DOHH2 (cell line): ENCODE measurements around the gene KRTAP19-2.

Source experiments
- H3F3A ChIP-seq: fragments of 200-600 bp; sonication (generic), shearing (Covaris generic); 2 replicates; pipeline ENCODE4 v1.6.0; 2016; ENCODE audit warnings: antibody characterized with exemption, mild to moderate bottlenecking; ENCODE audit not compliant: control insufficient read depth, insufficient read depth
- H3K27ac ChIP-seq: fragments of 200-600 bp; sonication (generic); 2 replicates; pipeline ENCODE4 v1.5.1; 2014; ENCODE audit warnings: low read depth, mild to moderate bottlenecking, low read length, moderate library complexity
- H3K27me3 ChIP-seq: fragments of 200-600 bp; sonication (generic); 2 replicates; pipeline ENCODE4 v1.6.1; 2014; ENCODE audit warnings: mild to moderate bottlenecking, low read length, mixed read lengths; ENCODE audit not compliant: control insufficient read depth
- H3K36me3 ChIP-seq: fragments of 200-600 bp; sonication (generic); 2 replicates; pipeline ENCODE4 v1.6.1; 2014; ENCODE audit warnings: mild to moderate bottlenecking, low read length, moderate library complexity, mixed read lengths; ENCODE audit not compliant: control insufficient read depth
- H3K4me1 ChIP-seq: fragments of 200-600 bp; sonication (generic); 2 replicates; pipeline ENCODE4 v1.6.1; 2014; ENCODE audit warnings: mild to moderate bottlenecking, low read length, mixed read lengths; ENCODE audit not compliant: control insufficient read depth
- H3K4me2 ChIP-seq: fragments of 200-600 bp; sonication (generic); 2 replicates; pipeline ENCODE4 v1.6.0; 2014; ENCODE audit warnings: mild to moderate bottlenecking, low read length, moderate library complexity
- H3K4me3 ChIP-seq: fragments of 200-600 bp; sonication (generic); 2 replicates; pipeline ENCODE4 v1.5.1; 2014; ENCODE audit warnings: mild to moderate bottlenecking, low read length, mixed read lengths
- H3K79me2 ChIP-seq: fragments of 200-600 bp; sonication (generic); 2 replicates; pipeline ENCODE4 v1.6.1; 2014; ENCODE audit warnings: mild to moderate bottlenecking, low read length, mixed read lengths; ENCODE audit not compliant: control insufficient read depth
- H3K9me2 ChIP-seq: fragments of 200-600 bp; sonication (generic); replicated peaks from 2 replicates; pipeline ENCODE4 v1.6.1; 2014; ENCODE audit warnings: mild to moderate bottlenecking, low read length, mixed read lengths; ENCODE audit not compliant: control insufficient read depth
- H3K9me3 ChIP-seq: fragments of 200-600 bp; sonication (generic); 2 replicates; pipeline ENCODE4 v1.6.1; 2014; ENCODE audit warnings: antibody characterized with exemption, low read length, mixed read lengths; ENCODE audit not compliant: control insufficient read depth, insufficient read depth
- H4K20me1 ChIP-seq: fragments of 200-600 bp; sonication (generic); 2 replicates; pipeline ENCODE4 v1.6.0; 2014; ENCODE audit warnings: low read depth, mild to moderate bottlenecking, antibody characterized with exemption, low read length, moderate library complexity; ENCODE audit not compliant: control insufficient read depth, insufficient read depth
- EZH2phosphoT487 ChIP-seq: fragments of 200-600 bp; sonication (generic); IDR thresholded peaks from 2 replicates; pipeline ENCODE4 v1.6.1; 2017; ENCODE audit warnings: borderline replicate concordance, mild to moderate bottlenecking, antibody characterized with exemption, low read length, moderate library complexity, mixed read lengths
- TF ChIP-seq, protein P1 (sequence below): fragments of 200-600 bp; sonication (generic); IDR thresholded peaks from one replicate; pipeline ENCODE4 v1.5.1; 2014; ENCODE audit warnings: antibody characterized with exemption, mild to moderate bottlenecking, low read depth, low read length; ENCODE audit not compliant: poor library complexity, severe bottlenecking

The KRTAP19-2 gene, protein sequence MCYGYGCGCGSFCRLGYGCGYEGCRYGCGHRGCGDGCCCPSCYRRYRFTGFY

DNA sequence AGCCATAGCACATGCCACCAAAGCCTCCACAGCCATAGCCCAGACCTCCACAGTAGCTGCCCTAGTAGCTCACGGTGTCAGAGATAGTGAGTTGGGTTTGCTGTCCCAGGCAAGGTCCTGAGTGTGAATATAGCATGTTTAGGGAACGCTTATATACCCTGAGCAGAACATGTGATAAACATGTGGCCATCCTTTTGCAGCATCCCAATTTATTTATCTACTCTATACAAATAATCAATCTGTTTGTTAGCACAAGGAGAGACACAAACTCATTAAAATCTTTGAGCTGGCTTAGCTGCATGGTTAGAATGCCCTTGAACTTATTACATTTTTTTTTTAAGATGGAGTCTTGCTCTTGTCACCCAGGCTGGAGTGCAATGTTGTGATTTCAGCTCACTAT is at the start of gene KRTAP19-2:
Gene KRTAP19-2, minus strand, starts transcription at position 101 of the 400 bp plus-strand sequence. Its CDS starts 88 bp downstream, at position 13.
- Histone ChIP-seq H3K36me3 (no peaks in the 10 kb centered on the region), H4K20me1 (no peaks in the 10 kb centered on the region), H3K4me1 (no peaks in the 10 kb centered on the region), H3K4me2 (no peak within 1 kb of the TSS), H3K79me2 (no peaks in the 10 kb centered on the region), H3F3A (no peaks in the 10 kb centered on the region), H3K27me3 (no peaks in the 10 kb centered on the region), H3K9me2 (no peaks in the 10 kb centered on the region), H3K9me3 (peaks cover 9% of the 10 kb centered on the region), H3K27ac (no peak within 1 kb of the TSS), H3K4me3 (no peak within 1 kb of the TSS)
- no peak for TF ChIP-seq EZH2phosphoT487
- TF ChIP-seq, protein P1, sequence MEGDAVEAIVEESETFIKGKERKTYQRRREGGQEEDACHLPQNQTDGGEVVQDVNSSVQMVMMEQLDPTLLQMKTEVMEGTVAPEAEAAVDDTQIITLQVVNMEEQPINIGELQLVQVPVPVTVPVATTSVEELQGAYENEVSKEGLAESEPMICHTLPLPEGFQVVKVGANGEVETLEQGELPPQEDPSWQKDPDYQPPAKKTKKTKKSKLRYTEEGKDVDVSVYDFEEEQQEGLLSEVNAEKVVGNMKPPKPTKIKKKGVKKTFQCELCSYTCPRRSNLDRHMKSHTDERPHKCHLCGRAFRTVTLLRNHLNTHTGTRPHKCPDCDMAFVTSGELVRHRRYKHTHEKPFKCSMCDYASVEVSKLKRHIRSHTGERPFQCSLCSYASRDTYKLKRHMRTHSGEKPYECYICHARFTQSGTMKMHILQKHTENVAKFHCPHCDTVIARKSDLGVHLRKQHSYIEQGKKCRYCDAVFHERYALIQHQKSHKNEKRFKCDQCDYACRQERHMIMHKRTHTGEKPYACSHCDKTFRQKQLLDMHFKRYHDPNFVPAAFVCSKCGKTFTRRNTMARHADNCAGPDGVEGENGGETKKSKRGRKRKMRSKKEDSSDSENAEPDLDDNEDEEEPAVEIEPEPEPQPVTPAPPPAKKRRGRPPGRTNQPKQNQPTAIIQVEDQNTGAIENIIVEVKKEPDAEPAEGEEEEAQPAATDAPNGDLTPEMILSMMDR: no peak

DNA sequence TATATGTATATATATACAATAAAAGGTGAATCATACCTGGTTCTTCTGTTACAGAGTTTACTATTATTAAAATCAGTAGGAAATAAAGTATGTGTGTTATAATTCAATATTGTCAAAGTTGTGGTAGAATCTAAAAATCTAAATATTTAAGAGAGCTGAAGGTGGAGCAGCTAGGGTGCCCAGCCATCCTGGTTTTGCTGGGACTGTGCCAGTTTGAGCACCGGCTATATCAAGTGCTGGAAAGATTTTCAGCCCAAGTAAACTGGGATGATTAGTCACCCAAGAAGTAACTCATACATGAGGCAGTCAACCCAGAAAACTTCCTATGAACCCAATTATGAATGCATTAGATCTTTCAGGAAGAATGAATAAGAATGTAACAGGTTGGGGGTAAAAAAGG is 31.6 kb upstream of the KRTAP19-2 start:
- Histone ChIP-seq H3K9me3 (no peaks in the 10 kb centered on the region; the same call in 1 of the 2 replicates), H3K79me2 (no peaks in the 10 kb centered on the region), H3K36me3 (no peaks in the 10 kb centered on the region), H3K4me1 (no peaks in the 10 kb centered on the region), H3K27me3 (no peaks in the 10 kb centered on the region), H3F3A (no peaks in the 10 kb centered on the region), H4K20me1 (no peaks in the 10 kb centered on the region), H3K27ac (no peak overlapping the region), H3K4me2 (no peak overlapping the region), H3K9me2 (no peaks in the 10 kb centered on the region), H3K4me3 (no peak overlapping the region)
- TF ChIP-seq, protein P1: no peak
- TF ChIP-seq EZH2phosphoT487: no peak

DNA sequence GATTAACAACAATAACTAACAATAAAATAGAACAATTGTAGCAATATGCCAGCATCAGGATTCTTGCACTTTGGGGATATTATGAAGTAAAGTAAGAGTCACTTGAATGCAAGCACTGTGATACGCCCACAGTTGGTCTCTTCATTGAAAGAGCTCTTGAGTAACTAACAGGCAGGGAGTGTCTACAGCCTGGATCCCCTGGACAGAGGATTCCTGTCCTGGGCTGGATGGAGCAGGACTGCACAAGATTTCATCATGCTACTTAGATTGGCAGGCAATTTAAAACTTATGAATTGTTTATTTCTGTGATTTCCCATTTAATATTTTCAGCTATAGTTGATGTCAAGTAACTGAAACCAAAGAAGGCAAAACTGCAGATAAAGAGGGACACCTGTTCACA is 28.4 kb upstream of the KRTAP19-2 start:
- Histone ChIP-seq H3K36me3 (no peaks in the 10 kb centered on the region), H3K27me3 (no peaks in the 10 kb centered on the region), H3K9me3 (no peaks in the 10 kb centered on the region), H3K9me2 (no peaks in the 10 kb centered on the region), H4K20me1 (no peaks in the 10 kb centered on the region), H3K4me3 (no peak overlapping the region), H3K4me1 (no peaks in the 10 kb centered on the region), H3K27ac (no peak overlapping the region), H3K4me2 (no peak overlapping the region), H3F3A (no peaks in the 10 kb centered on the region), H3K79me2 (no peaks in the 10 kb centered on the region)
- TF ChIP-seq, protein P1: no peak
- TF ChIP-seq EZH2phosphoT487: no peak
